ENCODE measurements around the gene SLC41A1. TPM values are rescaled to one million over a fixed set of nuclear protein-coding genes. Genes with fewer than 3 reads are reported as not detected.

Gene SLC41A1
- total RNA-seq, 6 donors from 2014 or later, result 17.8 to 35.1 (median 27.3) TPM

DNA sequence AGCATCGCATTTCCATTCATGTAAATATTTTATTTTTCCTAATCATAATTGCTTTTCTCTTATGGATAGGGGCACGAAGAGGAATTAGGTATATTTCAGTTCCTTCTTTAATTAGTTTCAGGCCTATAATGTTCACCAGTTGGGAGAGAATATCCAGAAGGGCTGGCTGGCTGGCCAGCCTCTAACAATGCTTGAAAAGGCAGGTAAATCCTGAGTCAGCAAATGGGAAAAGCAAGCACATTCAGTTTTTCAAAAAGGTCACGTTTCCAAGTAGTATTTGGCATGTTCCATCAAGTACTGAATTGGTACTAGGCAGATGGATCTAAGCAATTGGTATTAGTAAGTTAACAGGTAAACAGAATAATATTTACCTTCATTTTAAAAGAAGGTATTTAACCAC is 45.8 kb downstream of the SLC41A1 start:
- WGBS, 2 donors, result 79 to 84% methylated on average over 3 of the region's 3 CpGs
- H3K27ac ChIP-seq, result no peak overlapping the region
- DNase-seq (no peak), ATAC-seq (ENCODE audit: low FRiP score in 2 of 2) (no peak)
- H3K4me1 ChIP-seq, result no peaks in the 10 kb centered on the region
- TF ChIP-seq POLR2AphosphoS5 (IDR thresholded peaks at IDR 0.05), result no peak
- TF ChIP-seq POLR2A (IDR thresholded peaks at IDR 0.05), result no peak
- TF ChIP-seq, protein P1, sequence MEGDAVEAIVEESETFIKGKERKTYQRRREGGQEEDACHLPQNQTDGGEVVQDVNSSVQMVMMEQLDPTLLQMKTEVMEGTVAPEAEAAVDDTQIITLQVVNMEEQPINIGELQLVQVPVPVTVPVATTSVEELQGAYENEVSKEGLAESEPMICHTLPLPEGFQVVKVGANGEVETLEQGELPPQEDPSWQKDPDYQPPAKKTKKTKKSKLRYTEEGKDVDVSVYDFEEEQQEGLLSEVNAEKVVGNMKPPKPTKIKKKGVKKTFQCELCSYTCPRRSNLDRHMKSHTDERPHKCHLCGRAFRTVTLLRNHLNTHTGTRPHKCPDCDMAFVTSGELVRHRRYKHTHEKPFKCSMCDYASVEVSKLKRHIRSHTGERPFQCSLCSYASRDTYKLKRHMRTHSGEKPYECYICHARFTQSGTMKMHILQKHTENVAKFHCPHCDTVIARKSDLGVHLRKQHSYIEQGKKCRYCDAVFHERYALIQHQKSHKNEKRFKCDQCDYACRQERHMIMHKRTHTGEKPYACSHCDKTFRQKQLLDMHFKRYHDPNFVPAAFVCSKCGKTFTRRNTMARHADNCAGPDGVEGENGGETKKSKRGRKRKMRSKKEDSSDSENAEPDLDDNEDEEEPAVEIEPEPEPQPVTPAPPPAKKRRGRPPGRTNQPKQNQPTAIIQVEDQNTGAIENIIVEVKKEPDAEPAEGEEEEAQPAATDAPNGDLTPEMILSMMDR (IDR thresholded peaks at IDR 0.05), result no peak
- no peak for TF ChIP-seq EP300 (IDR thresholded peaks at IDR 0.05)
- no peaks in the 10 kb centered on the region for H3K36me3 ChIP-seq
- no peaks in the 10 kb centered on the region for H3K9me3 ChIP-seq
- H3K4me3 ChIP-seq, result no peak overlapping the region
- no peaks in the 10 kb centered on the region for H3K27me3 ChIP-seq

DNA sequence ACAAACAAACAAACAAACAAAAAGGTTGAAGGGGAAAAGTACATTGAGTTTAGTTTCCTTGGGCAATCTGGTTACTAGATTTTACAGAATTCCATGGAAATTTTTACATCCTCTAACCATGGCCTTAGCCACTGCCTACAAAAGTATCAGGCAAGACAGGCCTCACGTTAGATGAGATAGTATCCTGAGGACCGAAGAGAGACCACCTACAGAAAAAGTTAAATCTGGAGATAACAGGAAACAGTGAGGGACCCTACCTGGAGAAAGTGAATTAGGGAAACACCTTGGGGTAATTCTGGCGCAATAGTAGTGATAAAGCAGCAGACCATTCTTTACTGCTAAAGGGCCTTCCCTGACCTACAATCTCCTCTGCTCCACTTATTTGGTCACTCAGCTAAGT is 46.4 kb downstream of the SLC41A1 start:
- WGBS, 2 donors, result 78 to 95% methylated on average over 3 of the region's 3 CpGs
- TF ChIP-seq EP300 (IDR thresholded peaks at IDR 0.05), result no peak
- TF ChIP-seq, protein P1 (IDR thresholded peaks at IDR 0.05), result no peak
- TF ChIP-seq POLR2A (IDR thresholded peaks at IDR 0.05), result no peak
- TF ChIP-seq POLR2AphosphoS5 (IDR thresholded peaks at IDR 0.05), result no peak
- no peaks in the 10 kb centered on the region for H3K9me3 ChIP-seq
- H3K4me1 ChIP-seq, result no peaks in the 10 kb centered on the region
- no peak for DNase-seq
- H3K27ac ChIP-seq, result no peak overlapping the region
- H3K36me3 ChIP-seq, result no peaks in the 10 kb centered on the region
- no peaks in the 10 kb centered on the region for H3K27me3 ChIP-seq
- no peak for ATAC-seq (ENCODE audit: low FRiP score in 2 of 2)
- H3K4me3 ChIP-seq, result no peak overlapping the region

DNA sequence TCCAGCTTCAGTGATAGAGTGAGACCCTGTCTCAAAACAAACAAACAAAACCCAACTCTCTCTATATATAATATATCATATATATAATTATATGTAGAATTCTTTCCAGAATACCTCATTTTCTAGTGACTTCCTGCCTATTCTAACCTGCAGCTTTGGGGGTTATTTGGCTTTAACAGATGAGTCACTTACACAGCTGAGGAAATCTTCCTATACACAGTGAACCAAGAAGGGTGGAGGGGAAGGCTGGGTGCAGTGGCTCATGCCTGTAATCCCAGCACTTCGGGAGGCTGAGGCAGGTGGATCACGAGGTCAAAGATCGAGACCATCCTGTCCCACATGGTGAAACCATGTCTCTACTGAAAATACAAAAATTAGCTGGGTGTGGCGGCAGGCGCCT is 47.0 kb downstream of the SLC41A1 start:
- Histone ChIP-seq H3K4me3 (no peak overlapping the region), H3K27me3 (no peaks in the 10 kb centered on the region), H3K9me3 (no peaks in the 10 kb centered on the region), H3K4me1 (no peaks in the 10 kb centered on the region), H3K36me3 (no peaks in the 10 kb centered on the region), H3K27ac (no peak overlapping the region)
- ATAC-seq (ENCODE audit: low FRiP score in 2 of 2), result no peak
- TF ChIP-seq EP300 (IDR thresholded peaks at IDR 0.05) (no peak), POLR2AphosphoS5 (IDR thresholded peaks at IDR 0.05) (no peak), POLR2A (IDR thresholded peaks at IDR 0.05) (no peak)
- TF ChIP-seq, protein P1 (IDR thresholded peaks at IDR 0.05), result no peak
- WGBS, 2 donors, result 69 to 72% methylated on average over 5 of the region's 5 CpGs
- no peak for DNase-seq

DNA sequence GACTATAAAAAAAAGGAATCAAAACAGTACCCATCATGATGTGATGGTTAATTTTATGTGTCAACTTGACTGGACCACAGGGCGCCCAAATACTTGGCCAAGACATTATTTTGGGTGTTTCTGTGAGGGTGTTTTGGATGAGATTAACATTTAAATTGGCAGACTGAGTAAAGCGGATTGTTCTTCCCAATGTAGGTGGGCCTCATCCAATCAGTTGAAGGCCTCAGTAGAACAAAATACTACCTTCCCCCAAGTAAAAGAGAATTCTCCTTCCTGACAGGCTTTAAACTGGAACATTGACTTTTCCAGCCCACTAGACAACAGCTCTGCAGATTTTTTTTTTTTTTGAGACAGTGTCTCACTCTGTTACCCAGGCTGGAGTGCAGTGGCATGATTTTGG is 48.4 kb downstream of the SLC41A1 start:
- H3K4me1 ChIP-seq, result no peaks in the 10 kb centered on the region
- H3K9me3 ChIP-seq, result no peaks in the 10 kb centered on the region
- H3K27ac ChIP-seq, result no peak overlapping the region
- TF ChIP-seq EP300 (IDR thresholded peaks at IDR 0.05) (no peak), POLR2A (IDR thresholded peaks at IDR 0.05) (no peak), POLR2AphosphoS5 (IDR thresholded peaks at IDR 0.05) (no peak)
- TF ChIP-seq, protein P1 (IDR thresholded peaks at IDR 0.05), result no peak
- WGBS, 2 donors, result 93 to 94% methylated on average over 2 of the region's 2 CpGs
- H3K27me3 ChIP-seq, result no peaks in the 10 kb centered on the region
- H3K4me3 ChIP-seq, result no peak overlapping the region
- H3K36me3 ChIP-seq, result no peaks in the 10 kb centered on the region
- DNase-seq, result no peak
- no peak for ATAC-seq (ENCODE audit: low FRiP score in 2 of 2)

DNA sequence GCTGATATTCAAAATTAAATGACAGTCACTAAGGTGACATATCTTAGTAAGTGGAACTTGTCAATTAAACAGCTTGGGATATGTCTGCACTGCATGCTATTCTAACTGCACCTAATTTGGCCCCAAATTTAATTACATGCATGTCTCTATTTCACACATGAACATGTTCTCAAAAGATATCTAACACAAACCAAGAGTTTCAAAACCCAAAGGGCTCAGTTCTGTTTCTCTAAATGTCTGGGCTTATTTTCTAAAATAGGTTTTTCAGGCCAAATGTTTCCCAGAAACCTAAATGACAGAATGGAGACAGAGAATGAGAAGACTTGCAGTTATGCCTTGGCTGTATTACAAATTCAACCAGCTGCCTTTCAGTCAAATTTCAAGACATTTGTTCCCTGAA is 49.0 kb downstream of the SLC41A1 start:
- Histone ChIP-seq H3K27me3 (no peaks in the 10 kb centered on the region), H3K9me3 (no peaks in the 10 kb centered on the region), H3K27ac (no peak overlapping the region), H3K4me1 (no peaks in the 10 kb centered on the region), H3K4me3 (no peak overlapping the region), H3K36me3 (no peaks in the 10 kb centered on the region)
- DNase-seq (no peak), ATAC-seq (ENCODE audit: low FRiP score in 2 of 2) (no peak)
- TF ChIP-seq POLR2A (IDR thresholded peaks at IDR 0.05), result no peak
- no peak for TF ChIP-seq EP300 (IDR thresholded peaks at IDR 0.05)
- TF ChIP-seq, protein P1 (IDR thresholded peaks at IDR 0.05), result no peak
- TF ChIP-seq POLR2AphosphoS5 (IDR thresholded peaks at IDR 0.05), result no peak
